ENCODE results near the gene SERPINB12. TPM values are rescaled to one million over a fixed set of nuclear protein-coding genes. Genes with fewer than 3 reads are reported as not detected.

The SERPINB12 gene
- total RNA-seq, 1 donor from 2014 or later, result not detected

DNA sequence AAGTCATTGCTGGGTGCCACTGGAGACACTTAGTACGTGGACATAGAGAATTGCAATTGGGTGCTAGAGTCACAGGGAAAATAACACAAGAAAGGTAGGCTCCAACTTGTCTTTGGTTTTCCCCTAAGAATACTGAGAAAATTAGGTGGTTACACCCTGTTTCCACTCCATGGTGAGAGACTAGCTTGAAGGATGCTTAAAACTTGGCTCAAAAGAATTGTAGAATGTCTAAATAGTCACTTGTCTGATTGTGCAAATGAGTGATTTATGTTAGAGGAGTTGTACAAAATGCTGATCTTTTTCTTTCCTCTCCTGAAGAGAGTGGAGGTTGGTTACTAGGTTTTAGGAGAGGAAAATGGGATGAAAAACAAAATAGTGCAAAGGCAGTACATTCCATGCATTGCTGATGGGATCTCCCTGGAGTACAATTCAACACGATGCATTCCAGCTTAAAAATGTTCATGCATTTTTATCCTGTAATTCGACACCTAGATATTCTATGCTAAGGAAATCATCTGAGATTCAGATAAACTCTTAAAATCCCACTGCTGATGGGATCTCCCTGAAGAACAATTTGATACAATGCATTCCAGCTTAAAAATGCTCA is 2.2 kb upstream of the SERPINB12 start:
- DNase-seq (no peak), ATAC-seq (ENCODE audit: poor library complexity) (no peak)
- intact Hi-C loops (cut with DNase I), result no loop called here

DNA sequence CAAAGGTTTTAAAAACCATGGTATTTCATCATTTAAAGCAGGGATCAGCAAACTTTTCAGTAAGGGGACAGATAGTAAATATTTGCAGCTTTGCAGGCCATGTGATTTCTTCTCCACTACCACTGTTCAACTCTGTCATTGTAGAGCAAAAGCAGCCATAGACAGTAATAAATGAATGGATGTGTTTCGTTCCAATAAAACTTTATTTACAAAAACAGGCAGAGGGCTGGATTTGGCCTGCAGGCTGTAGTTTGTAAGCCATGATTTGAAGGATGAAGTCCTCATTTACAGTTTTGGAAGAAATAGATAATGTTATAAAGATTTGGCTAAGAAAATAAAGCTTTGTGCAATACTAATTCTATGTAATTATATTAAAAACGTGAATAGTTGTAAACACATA is 1.8 kb downstream of the SERPINB12 start:
- DNase-seq (no peak), ATAC-seq (ENCODE audit: poor library complexity) (no peak)
- intact Hi-C loops (cut with DNase I), result no loop called here

DNA sequence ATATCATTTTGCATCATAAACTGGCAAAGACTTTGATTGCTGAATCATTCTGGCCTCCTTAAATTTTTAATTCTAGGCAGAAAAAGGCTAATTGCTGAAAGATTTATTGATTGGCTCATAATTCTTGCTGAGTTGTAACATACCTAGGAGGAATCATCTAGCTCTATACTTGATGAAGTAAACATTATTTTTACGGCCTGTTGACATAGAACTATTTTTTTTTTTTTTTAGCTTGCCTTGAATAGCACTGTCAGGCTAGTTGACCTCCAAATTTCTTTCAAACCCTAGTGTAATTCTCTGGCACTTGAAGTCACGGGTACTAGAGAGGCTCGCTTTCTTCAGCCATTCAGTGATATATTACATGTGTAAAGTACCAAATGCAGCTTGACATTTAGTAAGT is 2.8 kb downstream of the SERPINB12 start:
- no peak for DNase-seq
- intact Hi-C loops (cut with DNase I), result no loop called here
- ATAC-seq (ENCODE audit: poor library complexity), result no peak

- intact Hi-C loops (cut with DNase I), result no loop called here
Measured at GRCh38 chr18:63550068-63550467, 7.9 kb downstream of the SERPINB12 start.

DNA sequence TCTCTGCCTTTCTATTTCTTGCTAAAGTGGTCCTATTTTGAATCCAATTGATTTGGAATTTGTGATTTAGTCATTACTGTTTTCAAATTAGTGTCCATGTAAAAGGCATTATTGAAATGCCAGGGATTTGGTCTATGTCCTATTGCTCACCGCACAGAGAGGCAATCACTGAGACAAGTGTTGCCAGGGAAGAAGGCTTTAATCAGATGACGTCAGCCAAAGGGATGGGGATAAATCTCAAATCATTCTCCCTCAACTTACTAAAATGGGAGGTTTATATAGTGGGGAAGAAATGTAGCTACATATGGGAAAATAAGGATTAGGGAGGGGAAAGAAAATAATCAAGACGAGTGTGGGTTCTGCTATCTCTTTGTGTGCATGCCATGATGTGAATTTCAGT is 9.6 kb downstream of the SERPINB12 start:
- DNase-seq (no peak), ATAC-seq (ENCODE audit: poor library complexity) (no peak)
- intact Hi-C loops (cut with DNase I), result no loop called here

More at GRCh38 chr18:63550068-63550467, 7.9 kb downstream of the SERPINB12 start:
- ATAC-seq (ENCODE audit: poor library complexity) (no peak), DNase-seq (no peak)

DNA sequence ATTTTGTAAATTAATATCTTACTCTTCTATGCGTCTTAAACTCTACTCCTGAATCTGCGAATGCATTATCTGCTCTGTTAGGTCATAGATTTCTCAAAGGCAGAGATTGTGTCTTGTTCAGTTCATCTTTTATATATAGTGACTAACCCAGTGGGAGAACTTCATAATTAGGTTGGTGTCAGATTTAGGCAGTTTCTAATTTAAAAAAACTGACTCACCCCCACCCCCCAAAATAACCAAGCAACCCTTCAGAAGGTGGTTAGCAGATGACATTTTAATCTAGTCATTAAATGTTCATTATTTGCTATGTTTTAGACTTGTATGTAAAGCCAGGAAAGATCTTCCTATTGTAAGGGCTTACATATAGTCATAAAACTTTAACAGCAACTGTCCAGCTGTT is 10.4 kb downstream of the SERPINB12 start:
- no peak for ATAC-seq (ENCODE audit: poor library complexity)
- DNase-seq, result no peak
- intact Hi-C loops (cut with DNase I), result no loop called here

DNA sequence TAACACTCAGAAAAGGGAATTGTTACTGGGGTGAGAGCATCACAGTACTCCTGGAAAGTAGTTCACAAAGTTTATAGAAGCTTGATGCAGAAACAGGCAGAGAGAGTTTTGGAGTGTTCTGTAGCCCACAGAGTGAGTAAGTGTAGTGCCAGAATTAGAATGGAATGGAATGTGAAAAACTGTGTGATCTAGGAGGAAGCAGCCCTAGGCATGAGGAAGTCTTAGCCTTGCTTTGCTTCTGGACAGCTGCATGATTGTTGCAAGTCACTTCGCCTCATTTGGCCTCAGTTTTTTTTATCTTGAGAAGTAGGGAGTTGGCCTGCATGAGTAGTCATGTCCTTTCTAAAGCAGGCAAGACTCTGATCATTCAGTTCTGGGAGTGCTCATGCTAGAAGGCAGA is 10.9 kb downstream of the SERPINB12 start:
- DNase-seq, result no peak

GRCh38 chr18:63559567-63560491 is 17.7 kb downstream of the SERPINB12 start:
- DNase-seq, result no peak
- intact Hi-C loops (cut with DNase I), result no loop called here
- ATAC-seq (ENCODE audit: poor library complexity), result no peak

More for the DNA sequence above, 10.9 kb downstream of the SERPINB12 start:
- ATAC-seq (ENCODE audit: poor library complexity), result peak; percentile 88
- intact Hi-C loops (cut with DNase I), result no loop called here

- DNase-seq (no peak), ATAC-seq (ENCODE audit: poor library complexity) (no peak)
- intact Hi-C loops (cut with DNase I), result no loop called here
Measured at GRCh38 chr18:63562284-63562683, 20.1 kb downstream of the SERPINB12 start.

DNA sequence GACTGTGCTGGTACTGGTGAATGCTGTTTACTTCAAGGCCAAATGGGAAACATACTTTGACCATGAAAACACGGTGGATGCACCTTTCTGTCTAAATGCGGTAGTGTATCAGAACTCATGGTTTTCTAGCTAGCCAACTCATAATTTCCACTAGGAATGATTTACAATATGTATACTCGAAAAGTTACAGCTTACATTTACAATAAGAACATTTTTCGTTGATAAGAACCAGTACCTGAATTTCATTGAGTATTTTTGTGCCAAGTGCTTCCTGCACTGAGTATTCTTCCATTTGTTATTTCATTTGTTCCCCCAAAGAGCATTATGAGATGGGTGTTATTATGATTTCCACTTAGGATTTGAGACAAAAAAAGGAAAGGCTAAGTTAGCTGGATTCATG is 21.9 kb downstream of the SERPINB12 start:
- ATAC-seq (ENCODE audit: poor library complexity) (no peak), DNase-seq (no peak)
- intact Hi-C loops (cut with DNase I), result no loop called here

DNA sequence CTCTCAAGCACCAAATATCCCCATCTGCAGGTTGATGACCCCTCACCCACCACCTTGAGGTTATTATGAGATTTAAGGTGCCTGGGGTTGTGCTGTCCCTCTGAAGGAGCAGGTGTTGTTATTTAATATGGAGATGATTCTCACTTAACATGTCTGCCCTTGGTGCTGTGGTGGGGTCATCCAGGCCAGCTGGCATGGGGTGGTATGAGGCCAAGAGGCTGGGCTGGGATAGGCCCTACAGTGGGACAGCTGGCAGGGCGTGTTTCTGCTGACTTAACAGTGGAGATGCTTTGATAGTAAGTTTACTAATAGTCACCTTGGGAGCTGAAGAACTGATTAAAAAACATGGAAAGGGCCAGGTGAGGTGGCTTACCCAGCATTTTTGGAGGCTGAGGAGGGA is 22.4 kb downstream of the SERPINB12 start:
- intact Hi-C loops (cut with DNase I), result no loop called here
- ATAC-seq (ENCODE audit: poor library complexity) (no peak), DNase-seq (no peak)

GRCh38 chr18:63567276-63567675 is 25.1 kb downstream of the SERPINB12 start:
- ATAC-seq (ENCODE audit: poor library complexity) (no peak), DNase-seq (no peak)
- intact Hi-C loops (cut with DNase I), result no loop called here

- ATAC-seq (ENCODE audit: poor library complexity) (no peak), DNase-seq (no peak)
- intact Hi-C loops (cut with DNase I), result no loop called here
Measured at GRCh38 chr18:63567825-63568224, 25.7 kb downstream of the SERPINB12 start.

- no peak for DNase-seq
- intact Hi-C loops (cut with DNase I), result no loop called here
Measured at GRCh38 chr18:63570721-63571120, 28.6 kb downstream of the SERPINB12 start.

GRCh38 chr18:63575681-63576080 is 33.5 kb downstream of the SERPINB12 start:
- no peak for ATAC-seq (ENCODE audit: poor library complexity)
- intact Hi-C loops (cut with DNase I), result loop anchor here (5.0 kb wide), 1 partner anchor 53 kb away; no protein-coding TSS in a partner anchor
- DNase-seq, result no peak

More at GRCh38 chr18:63570721-63571120, 28.6 kb downstream of the SERPINB12 start:
- ATAC-seq (ENCODE audit: poor library complexity), result no peak

- no peak for DNase-seq
- intact Hi-C loops (cut with DNase I), result loop anchor here (5.0 kb wide), 1 partner anchor 56 kb away; no protein-coding TSS in a partner anchor
- no peak for ATAC-seq (ENCODE audit: poor library complexity)
Measured at GRCh38 chr18:63578357-63578958, 36.3 kb downstream of the SERPINB12 start.

GRCh38 chr18:63579616-63580015 is 37.4 kb downstream of the SERPINB12 start:
- DNase-seq, result no peak
- ATAC-seq (ENCODE audit: poor library complexity), result no peak
- intact Hi-C loops (cut with DNase I), result loop anchor here (5.0 kb wide), 1 partner anchor 57 kb away; no protein-coding TSS in a partner anchor

GRCh38 chr18:63585988-63586387 is 43.8 kb downstream of the SERPINB12 start:
- intact Hi-C loops (cut with DNase I), result no loop called here
- DNase-seq (no peak), ATAC-seq (ENCODE audit: poor library complexity) (no peak)

DNA sequence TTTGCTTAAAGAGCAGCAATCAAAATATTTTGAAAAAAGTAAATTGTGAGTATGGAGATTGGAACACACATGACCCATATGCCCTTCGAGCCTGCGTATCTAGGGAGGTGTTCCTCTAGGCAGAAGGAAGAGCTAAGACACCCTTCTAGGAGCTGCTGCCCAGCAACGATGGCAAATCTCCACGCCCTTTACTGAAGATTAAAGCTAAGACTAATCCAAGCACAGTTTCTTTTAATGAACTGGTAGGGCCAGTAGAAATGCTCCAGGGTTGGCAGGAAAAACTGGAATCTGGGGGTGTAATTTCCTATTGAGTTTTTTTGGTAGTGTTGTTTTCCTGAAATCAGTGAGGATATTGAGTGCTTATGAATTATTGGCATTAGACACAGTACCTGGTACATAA is 44.3 kb downstream of the SERPINB12 start:
- ATAC-seq (ENCODE audit: poor library complexity), result no peak
- intact Hi-C loops (cut with DNase I), result no loop called here
- no peak for DNase-seq

GRCh38 chr18:63586966-63587365 is 44.8 kb downstream of the SERPINB12 start, which contains the start of gene SERPINB13:
SERPINB13 (plus strand) TSS chr18:63587343; CDS start chr18:63588668, 1,325 bp downstream.
- no peak for DNase-seq
- no peak for ATAC-seq (ENCODE audit: poor library complexity)
- intact Hi-C loops (cut with DNase I), result no loop called here
